ENCODE data around the gene KREMEN1. TPM values are rescaled to one million over a fixed set of nuclear protein-coding genes. Genes with fewer than 3 reads are reported as not detected.

KREMEN1 gene
- total RNA-seq, 1 donor from 2014 or later: 102 TPM

- Histone ChIP-seq H3K27me3 (ENCODE audit: low read depth) (no peaks in the 10 kb centered on the region), H3K27ac (replicated peaks) (peak overlapping the region; percentile 78), H3K9me3 (replicated peaks) (no peaks in the 10 kb centered on the region), H3K36me3 (peaks cover 25% of the 10 kb centered on the region), H3K4me1 (peaks cover 49% of the 10 kb centered on the region), H3K4me3 (no peak overlapping the region)
- intact Hi-C loops (cut with micrococcal nuclease): no loop called here
- no peak for TF ChIP-seq CTCF (IDR thresholded peaks at IDR 0.05; ENCODE audit: borderline replicate concordance)
- no peak for DNase-seq
Measured at GRCh38 chr22:29096736-29097669, 24.2 kb downstream of the KREMEN1 start.

GRCh38 chr22:29098296-29098695, 25.5 kb downstream of the KREMEN1 start:
- TF ChIP-seq CTCF (IDR thresholded peaks at IDR 0.05; ENCODE audit: borderline replicate concordance): no peak
- no peaks in the 10 kb centered on the region for H3K9me3 ChIP-seq (replicated peaks)
- H3K4me1 ChIP-seq: peaks cover 37% of the 10 kb centered on the region
- H3K27ac ChIP-seq (replicated peaks): no peak overlapping the region
- DNase-seq: no peak
- no peak overlapping the region for H3K4me3 ChIP-seq
- intact Hi-C loops (cut with micrococcal nuclease): no loop called here
- H3K36me3 ChIP-seq: peaks cover 27% of the 10 kb centered on the region
- no peaks in the 10 kb centered on the region for H3K27me3 ChIP-seq (ENCODE audit: low read depth)

GRCh38 chr22:29102300-29102699, 29.5 kb downstream of the KREMEN1 start:
- H3K4me3 ChIP-seq: no peak overlapping the region
- peaks cover 6% of the 10 kb centered on the region for H3K4me1 ChIP-seq
- no peak for TF ChIP-seq CTCF (IDR thresholded peaks at IDR 0.05; ENCODE audit: borderline replicate concordance)
- no peaks in the 10 kb centered on the region for H3K9me3 ChIP-seq (replicated peaks)
- no peaks in the 10 kb centered on the region for H3K27me3 ChIP-seq (ENCODE audit: low read depth)
- peaks cover 23% of the 10 kb centered on the region for H3K36me3 ChIP-seq
- DNase-seq: no peak
- intact Hi-C loops (cut with micrococcal nuclease): no loop called here
- H3K27ac ChIP-seq (replicated peaks): no peak overlapping the region

- intact Hi-C loops (cut with micrococcal nuclease): no loop called here
- no peak for DNase-seq
- Histone ChIP-seq H3K9me3 (replicated peaks) (no peaks in the 10 kb centered on the region), H3K4me1 (no peaks in the 10 kb centered on the region), H3K27ac (replicated peaks) (no peak overlapping the region), H3K27me3 (ENCODE audit: low read depth) (no peaks in the 10 kb centered on the region), H3K36me3 (peaks cover 23% of the 10 kb centered on the region), H3K4me3 (no peak overlapping the region)
- no peak for TF ChIP-seq CTCF (IDR thresholded peaks at IDR 0.05; ENCODE audit: borderline replicate concordance)
Measured at GRCh38 chr22:29103121-29103520, 30.3 kb downstream of the KREMEN1 start.

GRCh38 chr22:29105468-29105867, 32.6 kb downstream of the KREMEN1 start:
- Histone ChIP-seq H3K36me3 (peaks cover 6% of the 10 kb centered on the region), H3K27me3 (ENCODE audit: low read depth) (no peaks in the 10 kb centered on the region), H3K9me3 (replicated peaks) (no peaks in the 10 kb centered on the region), H3K4me1 (peaks cover 12% of the 10 kb centered on the region), H3K27ac (replicated peaks) (no peak overlapping the region), H3K4me3 (no peak overlapping the region)
- intact Hi-C loops (cut with micrococcal nuclease): no loop called here
- no peak for DNase-seq
- TF ChIP-seq CTCF (IDR thresholded peaks at IDR 0.05; ENCODE audit: borderline replicate concordance): no peak
